PC-3 (cell line): ENCODE data around the gene TBC1D5. TPM values are rescaled to one million over a fixed set of nuclear protein-coding genes. Genes with fewer than 3 reads are reported as not detected.
A peak's percentile ranks its signal among the peaks of the same experiment; 100 is the strongest.

Experiments used
- ATAC-seq: fragments of 200-7000 bp; cut with Tn5 transposase; 2 replicates; pipeline ENCODE4 v1.9.1; 2020; ENCODE audit warnings: mild to moderate bottlenecking, moderate library complexity
- BruUV-seq: library from RNA; stranded (reverse); fragments of 400-500 nt; replicated peaks from 2 replicates; lab custom pipeline; 2021; lab: Mats Ljungman, UMichigan
- CTCF ChIA-PET: fragments of 300-600 bp; sonication (Branson Sonifier 250); formaldehyde crosslinking; loops from one replicate; lab custom pipeline; 2022; ENCODE audit warnings: antibody characterized with exemption; lab: Charles Lee
- POLR2A ChIA-PET: fragments of 300-600 bp; sonication (Branson Sonifier 250); formaldehyde crosslinking; loops from one replicate; lab custom pipeline; 2022; ENCODE audit warnings: antibody characterized with exemption; ENCODE audit not compliant: unreplicated experiment; lab: Charles Lee
- DNase-seq: peaks from one replicate; pipeline ENCODE4 v3.0.0-alpha.2; 2015
- H2AFZ ChIP-seq: fragments of 300-600 bp; sonication (generic); 2 replicates; pipeline ENCODE4 v1.6.0; 2016; ENCODE audit warnings: antibody characterized with exemption, low read length
- H3F3A ChIP-seq: fragments of 300-600 bp; sonication (generic); one replicate; pipeline ENCODE4 v1.6.0; 2017; ENCODE audit warnings: antibody characterized with exemption, low read length, control low read depth, mild to moderate bottlenecking; ENCODE audit not compliant: unreplicated experiment
- H3K27ac ChIP-seq: fragments of 300-600 bp; sonication (generic); 2 replicates; pipeline ENCODE4 v1.5.1; 2016; ENCODE audit warnings: mild to moderate bottlenecking, low read length
- H3K27me3 ChIP-seq: fragments of 300-600 bp; sonication (generic); 2 replicates; pipeline ENCODE4 v1.6.1; 2016; ENCODE audit warnings: low read length, mixed read lengths
- H3K36me3 ChIP-seq: fragments of 300-600 bp; sonication (generic); 2 replicates; pipeline ENCODE4 v1.6.1; 2016; ENCODE audit warnings: low read depth, mixed run types, low read length, mixed read lengths
- H3K4me1 ChIP-seq: fragments of 300-600 bp; sonication (generic); 2 replicates; pipeline ENCODE4 v1.5.1; 2016; ENCODE audit warnings: low read length; ENCODE audit not compliant: insufficient read depth
- H3K4me2 ChIP-seq: fragments of 300-600 bp; sonication (generic); 2 replicates; pipeline ENCODE4 v1.6.0; 2016; ENCODE audit warnings: low read length
- H3K4me3 ChIP-seq: fragments of 300-600 bp; sonication (generic); 2 replicates; pipeline ENCODE4 v1.5.1; 2016; ENCODE audit warnings: mild to moderate bottlenecking, low read length, mixed read lengths
- H3K79me2 ChIP-seq: fragments of 300-600 bp; sonication (generic); 2 replicates; pipeline ENCODE4 v1.6.1; 2017; ENCODE audit warnings: low read length, mixed read lengths
- H3K9ac ChIP-seq: fragments of 300-600 bp; sonication (generic); 2 replicates; pipeline ENCODE4 v1.6.0; 2016; ENCODE audit warnings: mild to moderate bottlenecking, low read length
- H3K9me2 ChIP-seq: fragments of 300-600 bp; sonication (generic); replicated peaks from 2 replicates; pipeline ENCODE4 v1.6.1; 2016; ENCODE audit warnings: mixed run types, low read length, mixed read lengths
- H3K9me3 ChIP-seq: fragments of 300-600 bp; sonication (generic); 2 replicates; pipeline ENCODE4 v1.6.1; 2016; ENCODE audit warnings: low read length, mixed read lengths
- H4K20me1 ChIP-seq: fragments of 300-600 bp; sonication (generic); 2 replicates; pipeline ENCODE4 v1.6.1; 2016; ENCODE audit warnings: low read length, mixed read lengths
- EZH2 ChIP-seq: fragments of 300-600 bp; sonication (generic); IDR thresholded peaks from one replicate; pipeline ENCODE4 v1.6.1; 2017; ENCODE audit warnings: antibody characterized with exemption, mild to moderate bottlenecking, low read length; ENCODE audit not compliant: unreplicated experiment
- EZH2phosphoT487 ChIP-seq: fragments of 300-600 bp; sonication (generic); IDR thresholded peaks from 2 replicates; pipeline ENCODE4 v1.6.1; 2018; ENCODE audit warnings: mild to moderate bottlenecking, antibody characterized with exemption, low read length, borderline replicate concordance
- intact Hi-C: fragments of 100-400 bp; cut with micrococcal nuclease; formaldehyde crosslinking; loops from 2 replicates; pipeline ENCODE4 v1.9.0; 2023
- total RNA-seq: library from RNA; depleted of rRNA; stranded (reverse); fragments of >200 nt; gene quantifications from 2 replicates; pipeline ENCODE4 v1.2.3, GENCODE V29; 2014
- TF ChIP-seq, protein P1 (sequence below): fragments of 300-600 bp; sonication (generic); conservative IDR thresholded peaks from 2 replicates; pipeline ENCODE4 v1.5.1; 2017; ENCODE audit warnings: antibody characterized with exemption, low read depth, mild to moderate bottlenecking, low read length

The TBC1D5 gene
- total RNA-seq, 1 experiment from 2014 or later = 54.5 TPM

DNA sequence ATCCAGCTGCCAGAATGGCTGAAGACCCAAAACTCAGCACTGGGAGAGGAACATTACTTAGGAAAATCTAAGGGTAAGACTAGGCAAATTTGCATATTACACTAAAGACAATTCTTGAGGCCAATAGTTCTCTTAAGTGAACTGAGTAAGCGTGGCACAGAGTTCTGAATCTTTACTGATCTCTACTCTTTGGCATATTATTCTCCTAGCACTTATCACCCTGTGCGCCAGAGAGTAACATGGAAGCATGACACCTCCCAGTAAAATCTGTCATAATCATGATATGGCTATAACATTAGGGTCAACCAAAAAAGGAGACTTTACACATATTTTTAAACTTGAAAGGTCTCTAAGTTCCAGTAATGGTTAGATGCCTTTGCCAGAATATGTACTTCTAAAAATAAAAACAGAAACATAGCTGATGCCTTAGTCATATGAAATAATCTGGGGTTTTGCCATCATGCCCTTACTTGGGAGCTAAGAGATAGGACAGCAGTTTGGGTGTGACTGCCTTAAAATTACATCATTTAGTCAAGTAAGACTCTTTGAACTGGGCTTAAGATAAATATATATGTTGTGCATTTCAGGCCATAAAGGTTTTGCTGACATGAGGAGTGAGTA is 567.1 kb downstream of the TBC1D5 start:
- Histone ChIP-seq H3K36me3 (no peaks in the 10 kb centered on the region), H3K9me2 (no peaks in the 10 kb centered on the region), H4K20me1 (no peaks in the 10 kb centered on the region), H2AFZ (no peak overlapping the region), H3K4me1 (peaks cover 12% of the 10 kb centered on the region), H3K27me3 (no peaks in the 10 kb centered on the region), H3K79me2 (no peaks in the 10 kb centered on the region), H3K9me3 (no peaks in the 10 kb centered on the region), H3F3A (no peaks in the 10 kb centered on the region), H3K9ac (no peak overlapping the region), H3K4me3 (no peak overlapping the region), H3K4me2 (no peak overlapping the region), H3K27ac (no peak overlapping the region)
- no TSS peak for BruUV-seq
- CTCF ChIA-PET = no interaction called here
- intact Hi-C loops = no loop called here
- TF ChIP-seq, protein P1, sequence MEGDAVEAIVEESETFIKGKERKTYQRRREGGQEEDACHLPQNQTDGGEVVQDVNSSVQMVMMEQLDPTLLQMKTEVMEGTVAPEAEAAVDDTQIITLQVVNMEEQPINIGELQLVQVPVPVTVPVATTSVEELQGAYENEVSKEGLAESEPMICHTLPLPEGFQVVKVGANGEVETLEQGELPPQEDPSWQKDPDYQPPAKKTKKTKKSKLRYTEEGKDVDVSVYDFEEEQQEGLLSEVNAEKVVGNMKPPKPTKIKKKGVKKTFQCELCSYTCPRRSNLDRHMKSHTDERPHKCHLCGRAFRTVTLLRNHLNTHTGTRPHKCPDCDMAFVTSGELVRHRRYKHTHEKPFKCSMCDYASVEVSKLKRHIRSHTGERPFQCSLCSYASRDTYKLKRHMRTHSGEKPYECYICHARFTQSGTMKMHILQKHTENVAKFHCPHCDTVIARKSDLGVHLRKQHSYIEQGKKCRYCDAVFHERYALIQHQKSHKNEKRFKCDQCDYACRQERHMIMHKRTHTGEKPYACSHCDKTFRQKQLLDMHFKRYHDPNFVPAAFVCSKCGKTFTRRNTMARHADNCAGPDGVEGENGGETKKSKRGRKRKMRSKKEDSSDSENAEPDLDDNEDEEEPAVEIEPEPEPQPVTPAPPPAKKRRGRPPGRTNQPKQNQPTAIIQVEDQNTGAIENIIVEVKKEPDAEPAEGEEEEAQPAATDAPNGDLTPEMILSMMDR = no peak
- no peak for TF ChIP-seq EZH2phosphoT487
- no peak for TF ChIP-seq EZH2
- ATAC-seq (peak; percentile 70), DNase-seq (peak; percentile 68)
- POLR2A ChIA-PET = no interaction called here

DNA sequence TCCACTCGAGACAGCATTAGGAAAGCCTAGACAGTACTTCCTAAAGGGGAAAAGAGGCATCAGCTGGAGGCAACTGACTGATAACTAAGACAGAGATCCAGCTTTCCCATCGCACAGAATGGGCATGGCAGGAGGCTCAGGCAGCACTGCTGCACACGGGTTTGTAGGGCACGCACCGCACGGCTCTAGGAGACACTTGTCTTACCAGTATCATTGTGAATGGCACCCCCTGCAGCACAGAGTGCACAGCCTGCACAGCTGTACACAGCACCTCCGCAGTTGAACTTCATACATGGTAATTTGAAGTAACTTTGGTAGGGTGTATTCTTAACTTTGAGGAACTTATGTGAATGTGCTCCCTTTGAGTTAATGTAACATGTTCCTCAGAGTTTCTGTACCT is 576.1 kb downstream of the TBC1D5 start:
- intact Hi-C loops = no loop called here

DNA sequence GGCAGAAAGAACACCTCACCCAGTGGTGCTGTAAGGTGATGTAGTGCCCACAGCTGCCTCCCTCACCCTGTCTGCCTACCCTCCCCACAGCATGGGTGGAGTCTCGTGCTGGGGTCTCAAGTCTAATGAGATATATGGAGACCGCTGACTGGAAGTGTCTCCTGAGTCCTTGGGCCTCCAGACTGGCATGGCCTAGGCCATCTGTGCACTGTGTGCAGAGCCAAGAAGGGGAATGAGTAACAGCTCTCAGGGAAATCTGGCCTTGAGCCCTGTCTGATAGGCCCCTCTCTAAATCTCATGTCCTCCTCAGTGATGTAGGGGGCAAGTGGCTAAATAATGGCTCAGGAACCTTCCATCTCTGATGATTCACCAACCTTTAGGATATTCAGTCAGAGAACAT is 580.3 kb downstream of the TBC1D5 start:
- DNase-seq (no peak), ATAC-seq (no peak)
- intact Hi-C loops = no loop called here
- no peaks in the 10 kb centered on the region for H3K9me3 ChIP-seq
- ChIA-PET POLR2A (no interaction called here), CTCF (no interaction called here)
- no peaks in the 10 kb centered on the region for H3K9me2 ChIP-seq
- no peaks in the 10 kb centered on the region for H3K36me3 ChIP-seq
- no TSS peak for BruUV-seq
- H3K4me3 ChIP-seq = no peak overlapping the region
- H3K9ac ChIP-seq = no peak overlapping the region
- no peaks in the 10 kb centered on the region for H4K20me1 ChIP-seq
- peaks cover 19% of the 10 kb centered on the region for H3K4me1 ChIP-seq
- no peaks in the 10 kb centered on the region for H3F3A ChIP-seq
- no peak overlapping the region for H2AFZ ChIP-seq
- H3K79me2 ChIP-seq = no peaks in the 10 kb centered on the region
- no peak overlapping the region for H3K4me2 ChIP-seq
- TF ChIP-seq EZH2 = no peak
- TF ChIP-seq, protein P1 = no peak
- TF ChIP-seq EZH2phosphoT487 = no peak
- no peaks in the 10 kb centered on the region for H3K27me3 ChIP-seq
- no peak overlapping the region for H3K27ac ChIP-seq

More for the DNA sequence above, 576.1 kb downstream of the TBC1D5 start:
- Histone ChIP-seq H3K9ac (no peak overlapping the region), H3K9me2 (no peaks in the 10 kb centered on the region), H3K27ac (no peak overlapping the region), H3K27me3 (no peaks in the 10 kb centered on the region), H3K9me3 (no peaks in the 10 kb centered on the region), H4K20me1 (no peaks in the 10 kb centered on the region), H3K36me3 (no peaks in the 10 kb centered on the region), H3K4me2 (no peak overlapping the region), H3F3A (no peaks in the 10 kb centered on the region), H2AFZ (no peak overlapping the region), H3K4me1 (no peaks in the 10 kb centered on the region), H3K4me3 (no peak overlapping the region), H3K79me2 (no peaks in the 10 kb centered on the region)
- BruUV-seq = no TSS peak
- ChIA-PET POLR2A (no interaction called here), CTCF (no interaction called here)
- peak; percentile 53; the same call in 1 of the 2 replicates for ATAC-seq
- DNase-seq = no peak
- no peak for TF ChIP-seq EZH2
- TF ChIP-seq, protein P1 = 0 out of 2 replicates have a peak, but pooled peaks have one; percentile 16
- no peak for TF ChIP-seq EZH2phosphoT487
